GM23248 (cell line): ENCODE data around the gene PPP1R3C.

Experiments
- EZH2 ChIP-seq: fragments of 200-600 bp; sonication (generic); IDR thresholded peaks from 2 replicates; pipeline ENCODE4 v1.6.1; 2018; ENCODE audit warnings: antibody characterized with exemption, mild to moderate bottlenecking; ENCODE audit not compliant: insufficient read depth, poor library complexity, severe bottlenecking
- EZH2phosphoT487 ChIP-seq: fragments of 200-600 bp; sonication (generic); IDR thresholded peaks from 2 replicates; pipeline ENCODE4 v1.6.1; 2018; ENCODE audit warnings: antibody characterized with exemption, moderate library complexity, mild to moderate bottlenecking, low read depth; ENCODE audit not compliant: insufficient read depth

- TF ChIP-seq EZH2 (no peak), EZH2phosphoT487 (no peak)
Observed at GRCh38 chr10:91616137-91616536, 16.7 kb downstream of the PPP1R3C start.
